8988T (cell line): ENCODE measurements around the gene HTRA3.

Experiments
- DNase-seq: peaks from one replicate; pipeline ENCODE4 v3.0.0; 2011

The HTRA3 gene

GRCh38 chr4:8282742-8283141 lies 13.2 kb downstream of the HTRA3 start:
- no peak for DNase-seq

- DNase-seq, result no peak
Observed at GRCh38 chr4:8283161-8283560, 13.6 kb downstream of the HTRA3 start.

- DNase-seq, result no peak
Observed at GRCh38 chr4:8283631-8284121, 14.1 kb downstream of the HTRA3 start.

- DNase-seq, result no peak
Observed at GRCh38 chr4:8284391-8284790, 14.8 kb downstream of the HTRA3 start.

- no peak for DNase-seq
Observed at GRCh38 chr4:8285143-8285975, 15.8 kb downstream of the HTRA3 start.

- no peak for DNase-seq
Observed at GRCh38 chr4:8285976-8286718, 16.6 kb downstream of the HTRA3 start.

- DNase-seq, result no peak
Observed at GRCh38 chr4:8286719-8287342, 17.3 kb downstream of the HTRA3 start.

GRCh38 chr4:8287343-8288280 lies 18.1 kb downstream of the HTRA3 start:
- DNase-seq, result no peak

GRCh38 chr4:8289151-8289750 lies 19.7 kb downstream of the HTRA3 start:
- no peak for DNase-seq

GRCh38 chr4:8289956-8290700 lies 20.6 kb downstream of the HTRA3 start:
- no peak for DNase-seq

- no peak for DNase-seq
Observed at GRCh38 chr4:8290701-8290970, 21.1 kb downstream of the HTRA3 start.

GRCh38 chr4:8291036-8291682 lies 21.6 kb downstream of the HTRA3 start:
- DNase-seq, result no peak

GRCh38 chr4:8291701-8292477 lies 22.3 kb downstream of the HTRA3 start:
- DNase-seq, result no peak

- no peak for DNase-seq
Observed at GRCh38 chr4:8292478-8293107, 23.0 kb downstream of the HTRA3 start.

- DNase-seq, result no peak
Observed at GRCh38 chr4:8293131-8293975, 23.8 kb downstream of the HTRA3 start.

- DNase-seq, result no peak
Observed at GRCh38 chr4:8294036-8294435, 24.5 kb downstream of the HTRA3 start.

GRCh38 chr4:8294775-8295174 lies 25.2 kb downstream of the HTRA3 start:
- no peak for DNase-seq

- DNase-seq, result no peak
Observed at GRCh38 chr4:8295471-8295870, 25.9 kb downstream of the HTRA3 start.

GRCh38 chr4:8296491-8296890 lies 26.9 kb downstream of the HTRA3 start:
- DNase-seq, result no peak
